Mammary epithelial cell (primary cell): ENCODE measurements around the gene NSD1.

ENCODE experiments used
- EZH2 ChIP-seq: IDR thresholded peaks from 2 replicates; pipeline ENCODE4 v1.6.1; 2012; ENCODE audit warnings: low read length, inconsistent platforms, borderline replicate concordance
- TF ChIP-seq, protein P1 (sequence below), 2 donors: IDR thresholded peaks in 1 of 2; conservative IDR thresholded peaks in 1 of 2; 2 replicates each; pipeline ENCODE4 v1.5.1; 2011 to 2012; ENCODE audit warnings: inconsistent platforms in 2 of 2, low read length in 2 of 2, mild to moderate bottlenecking in 2 of 2, control low read depth in 1 of 2, low read depth in 1 of 2; ENCODE audit not compliant: insufficient read depth in 1 of 2; ENCODE audit errors: extremely low read depth in 1 of 2

DNA sequence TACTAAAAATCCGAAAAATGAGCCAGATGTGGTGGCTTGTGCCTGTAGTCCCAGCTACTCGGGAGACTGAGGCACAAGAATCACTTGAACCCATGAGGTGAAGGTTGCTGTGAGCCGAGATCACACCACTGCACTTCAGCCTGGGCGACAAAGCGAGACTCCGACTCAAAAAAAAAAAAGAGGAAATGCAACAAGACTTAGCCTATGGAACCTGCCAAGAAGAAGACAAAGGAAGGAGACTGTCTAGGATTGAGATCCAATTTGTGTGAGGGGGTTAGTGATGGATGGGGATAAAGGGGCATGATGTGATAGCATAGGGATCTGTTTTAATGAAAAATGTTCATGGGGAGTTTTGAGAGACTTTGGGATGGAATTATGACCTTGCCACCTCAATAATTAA, 97.1 kb downstream of the NSD1 start:
- no peak for TF ChIP-seq EZH2
- TF ChIP-seq, protein P1, sequence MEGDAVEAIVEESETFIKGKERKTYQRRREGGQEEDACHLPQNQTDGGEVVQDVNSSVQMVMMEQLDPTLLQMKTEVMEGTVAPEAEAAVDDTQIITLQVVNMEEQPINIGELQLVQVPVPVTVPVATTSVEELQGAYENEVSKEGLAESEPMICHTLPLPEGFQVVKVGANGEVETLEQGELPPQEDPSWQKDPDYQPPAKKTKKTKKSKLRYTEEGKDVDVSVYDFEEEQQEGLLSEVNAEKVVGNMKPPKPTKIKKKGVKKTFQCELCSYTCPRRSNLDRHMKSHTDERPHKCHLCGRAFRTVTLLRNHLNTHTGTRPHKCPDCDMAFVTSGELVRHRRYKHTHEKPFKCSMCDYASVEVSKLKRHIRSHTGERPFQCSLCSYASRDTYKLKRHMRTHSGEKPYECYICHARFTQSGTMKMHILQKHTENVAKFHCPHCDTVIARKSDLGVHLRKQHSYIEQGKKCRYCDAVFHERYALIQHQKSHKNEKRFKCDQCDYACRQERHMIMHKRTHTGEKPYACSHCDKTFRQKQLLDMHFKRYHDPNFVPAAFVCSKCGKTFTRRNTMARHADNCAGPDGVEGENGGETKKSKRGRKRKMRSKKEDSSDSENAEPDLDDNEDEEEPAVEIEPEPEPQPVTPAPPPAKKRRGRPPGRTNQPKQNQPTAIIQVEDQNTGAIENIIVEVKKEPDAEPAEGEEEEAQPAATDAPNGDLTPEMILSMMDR (conservative IDR thresholded peaks at IDR 0.05 in 1 of 2, IDR thresholded peaks at IDR 0.05 in 1 of 2; ENCODE audit: extremely low read depth in 1 of 2, insufficient read depth in 1 of 2, low read depth in 1 of 2, low read length in 2 of 2): no peak
